Left lung (tissue), 10 donors: ENCODE results near the gene CCND2. TPM values are rescaled to one million over a fixed set of nuclear protein-coding genes. Genes with fewer than 3 reads are reported as not detected.

ENCODE experiments used
- ATAC-seq: fragments of 200-7000 bp; cut with Tn5 transposase; one replicate; pipeline ENCODE4 v1.9.1; 2020; ENCODE audit warnings: moderate library complexity
- DNase-seq, 4 donors: peaks; one replicate each; pipeline ENCODE4 v3.0.0-alpha.2; 2013 to 2020
- H3K27ac ChIP-seq, 2 donors: fragments of 200-600 bp; sonication (generic) in 1 of 2; one replicate each; pipeline versions ENCODE4 v1.5.0 to v1.8.0; 2020 to 2021
- H3K27me3 ChIP-seq, 2 donors: fragments of 200-600 bp; sonication (generic) in 1 of 2; one replicate each; pipeline versions ENCODE4 v1.5.0 to v1.8.0; 2020 to 2021
- H3K36me3 ChIP-seq, 2 donors: fragments of 200-600 bp; sonication (generic) in 1 of 2; one replicate each; pipeline versions ENCODE4 v1.5.0 to v1.8.0; 2020 to 2021
- H3K4me1 ChIP-seq, 2 donors: fragments of 200-600 bp; one replicate each; pipeline ENCODE4 v1.8.0; 2021
- H3K4me3 ChIP-seq, 2 donors: fragments of 200-600 bp; sonication (generic) in 1 of 2; one replicate each; pipeline versions ENCODE4 v1.5.0 to v1.8.0; 2020 to 2021; ENCODE audit warnings: mild to moderate bottlenecking in 1 of 2
- H3K9me3 ChIP-seq, 2 donors: fragments of 200-600 bp; sonication (generic) in 1 of 2; one replicate each; pipeline versions ENCODE4 v1.5.0 to v1.8.0; 2020 to 2021
- CTCF ChIP-seq, 2 donors: fragments of 200-600 bp; sonication (generic) in 1 of 2; IDR thresholded peaks; one replicate each; pipeline versions ENCODE4 v1.5.0 to v1.8.0; 2021; ENCODE audit warnings: antibody characterized with exemption in 2 of 2
- intact Hi-C, 2 donors: fragments of 100-400 bp; cut with DNase I; formaldehyde crosslinking; loops; one replicate each; pipeline versions ENCODE4 v1.11.2 to v1.14.2; 2022
- polyA plus RNA-seq, 6 donors: library from polyadenylated mRNA; unstranded; fragments of 120-200 nt; gene quantifications; one replicate each; pipeline ENCODE4 v1.2.1, GENCODE V29; 2013; ENCODE audit not compliant: insufficient read length in 6 of 6
- total RNA-seq, 2 donors: library from RNA; stranded (reverse); fragmentation: NEBNext Ultra II Directional; extraction: Animal tissue kit (Norgen Biotek cat#: 25700); gene quantifications; one replicate each; pipeline ENCODE4 v1.2.1, GENCODE V29; 2021
- donor health status: DM: no; HTN: yes; CAD: no.
- donor health status: DM: no; HTN: no; CAD: no.

The CCND2 gene
- total and polyA plus RNA-seq, 8 donors = 45.6 to 203 (median 58.9) TPM

GRCh38 chr12:4288296-4289131 lies 15.0 kb downstream of the CCND2 start:
- ATAC-seq = peak; percentile 27
- no peaks in the 10 kb centered on the region for H3K27me3 ChIP-seq
- DNase-seq = no peak
- H3K36me3 ChIP-seq = peaks cover 0 to 82% of the 10 kb centered on the region in 2 donors
- peak overlapping the region in 1 of 2 donors; percentile 18 for H3K4me3 ChIP-seq
- intact Hi-C loops = loop anchor here in 1 of 2 donors (10.0 kb wide), 1 partner anchor 404 kb away; no protein-coding TSS in a partner anchor
- H3K27ac ChIP-seq = peak overlapping the region in 1 of 2 donors; percentile 88
- no peak for TF ChIP-seq CTCF (IDR thresholded peaks at IDR 0.05)
- H3K4me1 ChIP-seq = peaks cover 0 to 44% of the 10 kb centered on the region in 2 donors
- H3K9me3 ChIP-seq = no peaks in the 10 kb centered on the region

GRCh38 chr12:4289231-4289878 lies 15.8 kb downstream of the CCND2 start:
- peak; percentile 50 for ATAC-seq
- peak overlapping the region; percentile 44 to 88 for H3K27ac ChIP-seq
- DNase-seq = no peak

GRCh38 chr12:4289998-4290790 lies 16.6 kb downstream of the CCND2 start:
- Histone ChIP-seq H3K27me3 (no peaks in the 10 kb centered on the region), H3K4me3 (no peak overlapping the region), H3K36me3 (peaks cover 0 to 77% of the 10 kb centered on the region in 2 donors), H3K9me3 (no peaks in the 10 kb centered on the region), H3K27ac (peak overlapping the region in 1 of 2 donors; percentile 88), H3K4me1 (peaks cover 0 to 44% of the 10 kb centered on the region in 2 donors)
- intact Hi-C loops = loop anchor here in 1 of 2 donors (10.0 kb wide), 1 partner anchor 405 kb away; no protein-coding TSS in a partner anchor
- TF ChIP-seq CTCF (IDR thresholded peaks at IDR 0.05) = no peak
- DNase-seq = no peak
- ATAC-seq = no peak

More at GRCh38 chr12:4289231-4289878, 15.8 kb downstream of the CCND2 start:
- TF ChIP-seq CTCF (IDR thresholded peaks at IDR 0.05) = no peak
- peak overlapping the region in 1 of 2 donors; percentile 18 for H3K4me3 ChIP-seq
- H3K36me3 ChIP-seq = peaks cover 0 to 77% of the 10 kb centered on the region in 2 donors
- H3K27me3 ChIP-seq = no peaks in the 10 kb centered on the region
- no peaks in the 10 kb centered on the region for H3K9me3 ChIP-seq
- H3K4me1 ChIP-seq = peaks cover 0 to 44% of the 10 kb centered on the region in 2 donors
- intact Hi-C loops = loop anchor here in 1 of 2 donors (10.0 kb wide), 1 partner anchor 405 kb away; no protein-coding TSS in a partner anchor

DNA sequence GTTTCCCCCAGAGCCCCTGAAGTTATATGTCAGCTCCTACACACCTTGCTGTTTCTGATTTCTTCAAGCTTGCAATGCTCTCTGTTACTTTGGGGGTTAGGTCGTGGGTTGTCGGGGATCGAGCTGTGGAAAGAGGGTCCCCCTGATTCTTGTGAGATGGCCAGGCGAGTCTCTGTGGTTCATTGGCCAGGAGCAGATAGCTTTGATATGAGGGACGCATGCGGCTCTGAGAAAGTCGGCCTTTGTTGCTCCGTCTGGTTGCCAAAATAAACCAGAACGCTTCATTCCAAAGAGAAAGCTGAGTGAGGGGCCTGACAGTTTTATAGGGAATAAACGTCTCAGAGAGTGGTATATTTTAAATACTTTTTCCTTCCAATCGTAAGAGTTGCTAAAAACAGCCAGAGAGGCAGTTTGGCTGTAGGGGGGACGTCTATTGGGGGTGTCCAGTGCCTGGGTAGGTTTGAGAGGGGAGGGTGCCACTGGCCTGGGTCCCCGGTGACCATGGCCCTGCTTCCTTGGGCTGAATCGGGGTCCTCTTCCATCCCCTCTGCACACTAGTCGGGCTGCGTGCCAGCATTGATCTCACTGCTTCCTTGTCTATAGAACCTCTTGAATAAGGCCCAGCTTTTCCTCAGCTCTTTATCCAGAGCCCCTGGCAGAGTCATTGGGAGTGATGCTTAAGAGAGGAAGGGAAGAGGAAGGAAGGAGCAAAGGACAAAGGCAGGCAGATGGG lies 18.9 kb downstream of the CCND2 start:
- no peak for TF ChIP-seq CTCF (IDR thresholded peaks at IDR 0.05)
- Histone ChIP-seq H3K27me3 (no peaks in the 10 kb centered on the region), H3K27ac (no peak overlapping the region), H3K4me3 (no peak overlapping the region), H3K36me3 (peaks cover 0 to 79% of the 10 kb centered on the region in 2 donors), H3K4me1 (peaks cover 0 to 27% of the 10 kb centered on the region in 2 donors), H3K9me3 (no peaks in the 10 kb centered on the region)
- DNase-seq (no peak), ATAC-seq (no peak)
- intact Hi-C loops = no loop called here
